ENCODE results near the gene EPS15.
"Not testable (repeated sequence)": the region's sequence is repeated elsewhere in the genome, so short reads cannot be mapped to it uniquely, and the experiment has no call there.

EPS15 gene

DNA sequence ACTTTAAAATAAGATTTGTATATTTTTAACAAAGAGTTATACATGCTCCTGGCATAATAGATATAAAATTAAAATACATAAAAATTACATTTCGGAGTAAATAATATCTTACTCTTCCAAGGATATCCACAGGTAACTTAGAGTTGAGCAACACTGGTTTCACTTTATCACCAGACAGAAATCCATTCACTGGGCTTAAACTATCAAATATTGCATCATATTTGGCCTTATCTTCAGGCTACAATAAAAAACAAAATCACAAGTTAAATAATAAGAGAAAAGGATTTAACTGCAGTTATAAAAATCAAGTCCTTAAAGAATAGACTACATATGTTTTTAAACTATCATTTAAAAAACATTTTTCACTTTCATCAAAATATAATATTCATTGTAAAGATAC is 55.5 kb downstream of the EPS15 start:
- no peak for DNase-seq

DNA sequence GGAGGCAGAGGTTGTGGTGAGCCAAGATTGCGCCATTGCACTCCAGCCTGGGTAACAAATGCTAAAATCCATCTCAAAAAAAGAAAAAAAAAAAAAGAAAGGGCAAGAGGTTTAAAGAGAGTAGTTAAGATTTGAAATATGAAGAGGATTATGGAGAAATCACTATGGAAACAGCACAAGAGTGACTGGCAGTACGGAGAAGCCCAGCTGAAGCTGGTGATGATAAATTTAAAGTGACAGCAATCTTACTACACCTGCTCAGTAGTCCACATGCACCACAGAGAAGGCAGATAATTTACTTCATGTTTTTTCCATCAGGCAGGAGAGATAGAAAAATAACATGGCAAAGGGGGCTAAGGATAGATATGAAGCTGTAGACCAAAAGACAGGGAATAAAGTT is 56.8 kb downstream of the EPS15 start:
- DNase-seq: not testable (repeated sequence)

DNA sequence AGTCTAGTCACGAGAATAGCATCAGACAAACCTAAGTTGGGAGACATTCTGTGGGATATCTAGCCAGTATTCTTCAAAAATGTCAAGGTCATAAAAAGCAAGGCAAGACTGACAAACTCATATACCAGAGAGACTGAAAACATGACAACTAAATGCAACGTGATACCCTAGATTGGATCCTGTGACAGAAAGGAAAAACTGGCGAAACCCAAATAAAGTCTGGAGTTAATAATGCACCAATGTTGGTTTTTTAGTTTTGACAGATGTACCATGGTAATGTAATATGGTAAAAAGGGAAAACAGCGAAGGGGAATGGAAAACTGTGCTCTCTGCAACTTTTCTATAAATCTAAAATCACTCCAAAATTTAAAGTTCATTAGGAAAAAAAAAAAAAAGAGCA is 64.5 kb downstream of the EPS15 start:
- no peak for DNase-seq

- DNase-seq: no peak
These were observed 66.1 kb downstream of the EPS15 start for GRCh38 chr1:51453010-51453409.

GRCh38 chr1:51448844-51449454 is 70.1 kb downstream of the EPS15 start:
- DNase-seq: not testable (repeated sequence)

DNA sequence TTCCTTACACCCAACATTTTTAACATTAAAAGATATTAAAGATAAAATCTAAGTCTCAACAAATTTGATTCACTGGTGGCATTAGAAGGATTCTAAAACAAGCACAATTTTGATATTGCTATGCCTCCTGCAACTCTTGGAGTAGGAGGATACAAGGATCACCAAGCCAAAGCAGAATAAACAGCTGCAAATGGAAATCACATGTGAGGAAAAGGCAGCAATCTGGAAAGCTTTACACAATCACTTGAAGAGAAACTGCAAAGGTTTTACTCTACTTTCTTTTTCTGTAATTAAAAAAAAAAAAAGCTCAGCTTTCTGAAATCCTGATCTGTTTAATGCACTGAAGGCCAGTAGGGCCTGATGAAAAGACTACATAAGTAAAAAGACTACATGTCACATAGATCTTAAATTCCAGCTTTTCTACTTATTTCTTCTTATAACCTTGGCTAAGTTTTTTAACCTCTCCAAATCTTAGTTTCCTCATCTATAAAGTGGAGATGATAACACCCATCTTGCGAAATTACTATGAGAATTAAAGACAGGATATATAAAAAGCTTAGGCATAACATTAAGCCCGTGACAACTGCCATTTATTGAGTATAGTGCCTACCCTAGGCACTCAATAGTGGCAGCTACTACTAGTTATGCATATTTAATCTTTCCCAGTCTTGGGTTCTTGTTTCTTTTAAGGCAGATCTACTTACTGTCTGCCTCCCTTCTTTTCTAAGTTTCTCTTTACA is 73.5 kb downstream of the EPS15 start:
- no peak for DNase-seq

GRCh38 chr1:51444534-51445192 is 74.4 kb downstream of the EPS15 start:
- no peak for DNase-seq

GRCh38 chr1:51444096-51444495 is 75.0 kb downstream of the EPS15 start:
- no peak for DNase-seq

DNA sequence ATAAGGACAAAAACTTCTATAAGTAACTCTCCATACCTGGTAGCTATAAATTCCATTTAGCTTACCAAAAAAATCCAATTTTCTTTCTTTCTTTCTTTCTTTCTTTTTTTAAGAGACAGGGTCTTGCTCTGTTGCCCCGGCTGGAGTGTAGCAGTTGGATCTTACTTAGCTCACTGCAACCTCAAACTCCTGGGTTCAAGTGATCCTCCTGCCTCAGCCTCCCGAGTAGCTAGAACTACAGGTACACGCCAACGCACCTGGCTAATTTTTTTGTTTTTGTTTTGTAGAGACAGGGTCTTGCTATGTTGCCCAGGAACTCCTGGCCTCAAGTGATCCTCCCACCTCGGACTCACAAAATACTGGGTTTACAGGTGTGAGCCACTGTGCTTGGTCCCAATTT is 75.5 kb downstream of the EPS15 start:
- no peak for DNase-seq

DNA sequence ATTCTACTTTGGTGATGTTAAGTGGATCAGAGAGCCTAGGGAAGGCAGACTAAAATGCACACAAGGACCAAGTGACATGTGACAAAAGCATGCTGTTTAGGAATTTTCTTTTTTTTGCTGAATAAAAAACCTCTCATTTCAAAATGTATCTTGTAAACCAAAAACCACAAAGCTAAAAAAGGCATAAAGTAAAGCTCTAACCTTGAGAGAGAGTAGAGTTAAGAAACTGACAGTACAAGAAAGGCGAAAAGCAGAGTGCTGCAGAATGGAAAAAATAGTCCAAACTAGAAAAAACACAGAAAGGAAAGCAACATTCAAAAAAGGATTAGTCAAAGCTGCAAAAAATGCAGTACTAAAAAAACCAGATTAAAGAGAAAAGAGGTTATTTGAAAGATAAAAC is 76.5 kb downstream of the EPS15 start:
- no peak for DNase-seq

GRCh38 chr1:51442198-51442597 is 76.9 kb downstream of the EPS15 start:
- peak; percentile 21 for DNase-seq

- no peak for DNase-seq
These were observed 79.2 kb downstream of the EPS15 start for GRCh38 chr1:51439895-51440294.

- no peak for DNase-seq
These were observed 80.0 kb downstream of the EPS15 start for GRCh38 chr1:51439053-51439452.

DNA sequence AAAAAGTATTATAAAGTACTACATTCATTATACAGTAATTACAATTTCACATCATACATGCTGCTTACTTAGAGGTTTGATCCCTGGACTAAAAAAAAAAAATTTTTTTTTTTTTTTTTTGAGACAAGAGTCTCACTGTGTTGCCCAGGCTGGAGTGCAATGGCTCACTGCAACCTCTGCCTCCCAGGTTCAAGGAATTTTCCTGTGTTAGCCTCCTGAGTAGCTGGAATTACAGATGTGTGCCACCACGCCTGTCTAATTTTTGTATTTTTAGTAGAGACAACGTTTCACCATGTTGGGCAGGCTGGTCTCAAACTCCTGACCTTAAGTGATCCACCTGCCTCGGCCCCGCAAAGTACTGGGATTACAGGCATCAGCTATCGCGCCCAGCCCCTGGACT is 81.7 kb downstream of the EPS15 start:
- not testable (repeated sequence) for DNase-seq

DNA sequence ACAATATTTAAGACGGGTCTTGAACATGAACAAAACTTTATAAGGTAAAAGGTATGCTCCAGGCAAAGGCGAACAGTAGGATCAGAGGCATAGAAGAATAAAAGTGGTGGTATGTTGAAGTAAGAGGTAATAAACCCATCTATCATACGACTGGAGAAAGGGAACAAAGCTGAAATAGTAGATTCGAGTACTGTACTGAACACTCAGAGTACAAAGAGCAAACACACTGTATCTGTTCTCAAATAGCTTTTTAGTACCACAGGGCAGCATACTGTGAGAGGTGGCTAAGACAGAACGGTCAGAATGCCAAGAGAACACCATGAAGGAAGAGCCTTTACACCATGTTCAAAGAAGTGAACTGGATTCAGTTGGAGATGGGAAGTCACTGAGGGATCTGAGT is 83.2 kb downstream of the EPS15 start:
- DNase-seq: no peak

- no peak for DNase-seq
These were observed 85.0 kb downstream of the EPS15 start for GRCh38 chr1:51433972-51434510.

DNA sequence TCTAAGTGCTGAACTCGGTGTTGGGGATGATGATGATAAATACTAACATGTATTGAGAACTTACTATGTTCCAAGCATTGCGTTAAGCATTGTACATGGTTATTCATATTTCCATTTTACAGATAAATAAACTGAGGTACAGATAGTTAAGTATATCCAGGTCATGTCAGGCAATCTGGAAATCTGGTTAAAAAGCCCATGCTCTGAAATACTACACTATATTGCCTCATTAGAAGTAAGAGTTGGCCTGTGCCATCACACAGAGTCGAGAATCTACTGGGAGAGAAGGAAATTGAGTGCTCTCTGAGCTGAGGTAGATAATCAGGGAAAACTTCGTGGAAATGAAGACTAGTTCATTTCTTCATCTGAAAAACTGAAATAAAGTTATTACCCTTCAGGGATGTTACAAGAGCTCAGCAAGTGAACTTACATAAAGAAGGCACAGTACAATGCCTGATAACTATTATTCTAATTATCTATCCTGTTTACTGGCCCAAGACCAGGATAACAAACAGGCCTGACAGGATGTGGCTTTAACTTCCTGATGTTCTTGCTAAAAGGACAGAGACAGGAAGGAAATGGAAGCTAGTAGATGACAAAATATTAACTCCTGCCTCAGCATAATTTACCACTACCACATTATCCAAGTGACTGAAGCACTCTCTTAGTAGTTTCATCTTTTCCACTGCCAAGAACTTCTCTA is 85.6 kb downstream of the EPS15 start:
- peak; percentile 42 for DNase-seq

GRCh38 chr1:51432146-51432545 is 86.9 kb downstream of the EPS15 start:
- no peak for DNase-seq

DNA sequence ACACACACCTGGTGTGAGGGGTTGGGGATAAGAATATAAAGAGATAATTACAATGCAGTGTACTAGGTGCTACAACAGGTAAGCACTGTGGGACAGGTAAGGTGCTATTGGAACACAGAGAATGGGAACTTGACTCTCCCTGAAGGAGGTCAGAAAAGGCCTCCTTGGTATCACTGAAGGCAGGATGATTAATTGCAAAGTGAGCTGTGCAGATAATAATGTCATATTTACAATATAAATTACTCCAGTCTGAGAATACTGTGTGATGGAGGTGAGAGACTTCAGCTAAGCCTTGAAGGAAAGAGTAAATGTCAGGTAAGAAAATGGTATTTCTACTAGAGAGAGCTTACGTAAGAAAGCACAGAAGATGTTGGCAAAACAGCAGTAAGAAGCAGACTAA is 91.6 kb downstream of the EPS15 start:
- DNase-seq: no peak

GRCh38 chr1:51425955-51426354 is 93.1 kb downstream of the EPS15 start:
- no peak for DNase-seq

DNA sequence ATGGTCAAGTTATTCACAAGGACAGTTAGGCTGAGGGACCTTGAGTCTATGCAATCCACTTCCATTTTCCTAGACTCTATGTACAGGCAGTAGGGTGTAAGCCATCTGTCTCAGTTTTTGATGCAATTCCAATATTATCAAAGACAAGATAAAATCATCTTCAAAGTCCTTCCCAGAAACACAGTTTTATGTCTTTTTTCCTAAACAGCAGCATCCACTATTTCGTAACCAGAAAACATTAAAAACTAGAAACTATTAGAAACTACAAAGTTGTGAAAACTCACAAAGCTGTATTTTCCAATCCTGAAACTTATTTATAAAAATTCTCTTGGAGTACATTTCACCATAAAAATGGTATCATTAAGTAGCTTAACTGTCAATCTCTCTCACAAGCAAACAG is 93.8 kb downstream of the EPS15 start:
- DNase-seq: no peak

GRCh38 chr1:51423073-51423821 is 95.8 kb downstream of the EPS15 start:
- DNase-seq: no peak

All from CD4-positive, alpha-beta T cell treated with Interleukin-17A for 1 hour (primary cell).